Measurements from ENCODE around the gene SMG1.

SMG1 gene

GRCh38 chr16:18802767-18803343, 123.4 kb downstream of the SMG1 start:
- no peak overlapping the region for H3K9ac ChIP-seq (ENCODE audit: low read depth in 1 of 2, low read length in 2 of 2)
- no peaks in the 10 kb centered on the region for H3K27me3 ChIP-seq (ENCODE audit: control insufficient read depth in 2 of 2, insufficient read depth in 2 of 2, low read length in 2 of 2)
- H3K36me3 ChIP-seq (ENCODE audit: control insufficient read depth in 2 of 2, insufficient read depth in 2 of 2, low read length in 2 of 2): peaks cover 5 to 11% of the 10 kb centered on the region in 2 donors
- no peak overlapping the region for H3K27ac ChIP-seq (ENCODE audit: low read depth in 2 of 2, low read length in 2 of 2)
- H3K4me1 ChIP-seq (ENCODE audit: control insufficient read depth in 2 of 2, insufficient read depth in 2 of 2, low read length in 2 of 2): peaks cover 12 to 14% of the 10 kb centered on the region in 2 donors
- no peaks in the 10 kb centered on the region for H3K9me3 ChIP-seq (ENCODE audit: control insufficient read depth in 2 of 2, low read length in 2 of 2)
- no peak overlapping the region for H3K4me3 ChIP-seq (ENCODE audit: low read length in 2 of 2)

- Histone ChIP-seq H3K36me3 (ENCODE audit: control insufficient read depth in 2 of 2, insufficient read depth in 2 of 2, low read length in 2 of 2) (peaks cover 11% of the 10 kb centered on the region in 2 donors), H3K9me3 (ENCODE audit: control insufficient read depth in 2 of 2, low read length in 2 of 2) (no peaks in the 10 kb centered on the region), H3K4me1 (ENCODE audit: control insufficient read depth in 2 of 2, insufficient read depth in 2 of 2, low read length in 2 of 2) (peaks cover 12 to 14% of the 10 kb centered on the region in 2 donors), H3K27me3 (ENCODE audit: control insufficient read depth in 2 of 2, insufficient read depth in 2 of 2, low read length in 2 of 2) (no peaks in the 10 kb centered on the region), H3K27ac (ENCODE audit: low read depth in 2 of 2, low read length in 2 of 2) (peak within 1 kb of the TSS; percentile 92 to 95), H3K4me3 (ENCODE audit: low read length in 2 of 2) (peak within 1 kb of the TSS; percentile 91 to 100), H3K9ac (ENCODE audit: low read depth in 1 of 2, low read length in 2 of 2) (peak within 1 kb of the TSS; percentile 87 to 95)
Observed at GRCh38 chr16:18801145-18801972, 124.8 kb downstream of the SMG1 start, which contains the start of gene ARL6IP1. Gene ARL6IP1, minus strand, starts transcription at chr16:18801549. Its CDS starts 83 bp downstream, at chr16:18801466.

DNA sequence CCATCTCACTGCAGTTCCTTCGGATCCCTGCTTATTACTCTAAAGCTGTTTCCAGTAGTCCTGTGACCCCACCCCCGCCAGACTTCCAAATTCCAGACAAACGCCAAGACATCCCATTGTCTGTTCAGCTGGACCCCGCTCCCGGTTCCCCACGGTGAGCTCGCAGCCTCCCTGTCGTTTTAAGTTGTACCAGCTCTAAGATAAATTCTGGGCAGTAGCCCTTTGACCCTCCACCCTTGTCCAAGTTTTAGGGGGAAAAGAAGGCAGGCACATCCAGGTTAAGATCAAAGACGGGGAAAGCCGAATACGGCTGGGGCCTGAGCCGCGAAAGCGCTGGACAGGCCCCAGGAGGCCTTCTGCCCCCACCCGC, 125.4 kb downstream of the SMG1 start:
- Histone ChIP-seq H3K4me1 (ENCODE audit: control insufficient read depth in 2 of 2, insufficient read depth in 2 of 2, low read length in 2 of 2) (peaks cover 12 to 14% of the 10 kb centered on the region in 2 donors), H3K36me3 (ENCODE audit: control insufficient read depth in 2 of 2, insufficient read depth in 2 of 2, low read length in 2 of 2) (peaks cover 7 to 17% of the 10 kb centered on the region in 2 donors), H3K9ac (ENCODE audit: low read depth in 1 of 2, low read length in 2 of 2) (peak overlapping the region; percentile 87 to 95), H3K27ac (ENCODE audit: low read depth in 2 of 2, low read length in 2 of 2) (peak overlapping the region; percentile 92 to 95), H3K27me3 (ENCODE audit: control insufficient read depth in 2 of 2, insufficient read depth in 2 of 2, low read length in 2 of 2) (no peaks in the 10 kb centered on the region), H3K9me3 (ENCODE audit: control insufficient read depth in 2 of 2, low read length in 2 of 2) (no peaks in the 10 kb centered on the region), H3K4me3 (ENCODE audit: low read length in 2 of 2) (peak overlapping the region; percentile 91 to 100)

DNA sequence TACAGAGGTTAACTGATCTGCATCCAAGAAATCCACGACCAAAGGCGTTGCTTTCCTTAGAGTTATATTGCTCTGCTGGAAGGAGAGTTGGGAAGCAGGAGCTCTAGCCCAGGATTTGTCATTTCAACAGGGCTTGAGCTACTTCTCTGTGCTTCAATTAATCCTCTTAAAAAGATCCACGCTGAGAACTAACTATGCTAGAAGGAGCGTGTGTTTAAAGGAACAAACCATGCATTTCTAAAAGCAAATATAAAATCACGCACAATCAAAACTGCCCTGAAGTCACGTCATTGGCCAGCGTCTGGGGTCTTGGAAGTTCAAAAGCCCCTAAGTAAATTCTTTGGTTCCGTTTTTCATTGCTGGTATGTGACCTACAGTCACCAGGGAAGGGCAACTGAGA, 125.9 kb downstream of the SMG1 start:
- H3K4me1 ChIP-seq (ENCODE audit: control insufficient read depth in 2 of 2, insufficient read depth in 2 of 2, low read length in 2 of 2): peaks cover 12 to 14% of the 10 kb centered on the region in 2 donors
- H3K9me3 ChIP-seq (ENCODE audit: control insufficient read depth in 2 of 2, low read length in 2 of 2): no peaks in the 10 kb centered on the region
- peaks cover 7 to 19% of the 10 kb centered on the region in 2 donors for H3K36me3 ChIP-seq (ENCODE audit: control insufficient read depth in 2 of 2, insufficient read depth in 2 of 2, low read length in 2 of 2)
- H3K4me3 ChIP-seq (ENCODE audit: low read length in 2 of 2): peak overlapping the region; percentile 91 to 100
- H3K27me3 ChIP-seq (ENCODE audit: control insufficient read depth in 2 of 2, insufficient read depth in 2 of 2, low read length in 2 of 2): no peaks in the 10 kb centered on the region
- H3K27ac ChIP-seq (ENCODE audit: low read depth in 2 of 2, low read length in 2 of 2): peak overlapping the region; percentile 92 to 95
- peak overlapping the region; percentile 87 to 95 for H3K9ac ChIP-seq (ENCODE audit: low read depth in 1 of 2, low read length in 2 of 2)

DNA sequence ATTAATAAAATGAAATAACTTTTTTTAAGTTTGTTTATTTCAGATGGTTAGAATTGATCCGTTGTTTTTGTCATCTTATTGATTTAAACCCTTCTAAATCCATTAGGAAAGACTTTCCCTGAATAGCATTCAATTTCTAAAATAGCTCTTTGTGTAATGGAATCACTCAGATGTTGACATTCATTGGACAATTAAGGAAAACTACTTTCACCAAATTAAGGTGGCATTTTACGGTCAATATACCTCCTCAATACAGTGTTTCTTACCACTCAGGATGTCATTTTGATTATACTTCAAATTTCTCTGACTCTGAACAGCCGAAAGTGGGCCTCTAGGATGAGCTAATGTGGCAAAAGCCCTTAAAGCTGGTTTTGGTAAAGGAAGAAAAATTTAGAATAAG, 126.7 kb downstream of the SMG1 start:
- no peak overlapping the region for H3K4me3 ChIP-seq (ENCODE audit: low read length in 2 of 2)
- no peak overlapping the region for H3K9ac ChIP-seq (ENCODE audit: low read depth in 1 of 2, low read length in 2 of 2)
- no peaks in the 10 kb centered on the region for H3K9me3 ChIP-seq (ENCODE audit: control insufficient read depth in 2 of 2, low read length in 2 of 2)
- H3K27ac ChIP-seq (ENCODE audit: low read depth in 2 of 2, low read length in 2 of 2): no peak overlapping the region
- H3K27me3 ChIP-seq (ENCODE audit: control insufficient read depth in 2 of 2, insufficient read depth in 2 of 2, low read length in 2 of 2): no peaks in the 10 kb centered on the region
- peaks cover 7 to 20% of the 10 kb centered on the region in 2 donors for H3K36me3 ChIP-seq (ENCODE audit: control insufficient read depth in 2 of 2, insufficient read depth in 2 of 2, low read length in 2 of 2)
- peaks cover 12 to 14% of the 10 kb centered on the region in 2 donors for H3K4me1 ChIP-seq (ENCODE audit: control insufficient read depth in 2 of 2, insufficient read depth in 2 of 2, low read length in 2 of 2)

DNA sequence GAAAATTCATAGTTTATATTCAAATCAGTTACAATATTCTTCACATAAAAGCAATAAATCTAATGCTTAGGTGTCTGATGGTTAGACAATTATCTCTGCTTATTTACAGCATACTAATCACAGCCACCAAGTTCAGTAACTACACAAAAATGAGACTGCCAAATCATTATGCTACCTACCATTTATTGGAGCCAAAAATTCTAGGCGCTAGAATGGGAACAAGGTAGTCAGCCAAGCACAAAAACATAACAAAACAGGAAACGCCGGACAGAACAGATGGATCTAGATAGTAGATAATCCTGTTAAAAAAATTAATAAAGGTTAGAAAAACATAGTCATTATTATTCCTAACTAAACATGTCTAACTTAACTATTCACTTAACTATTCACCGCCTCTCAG, 128.5 kb downstream of the SMG1 start:
- Histone ChIP-seq H3K4me1 (ENCODE audit: control insufficient read depth in 2 of 2, insufficient read depth in 2 of 2, low read length in 2 of 2) (peaks cover 12 to 14% of the 10 kb centered on the region in 2 donors), H3K27me3 (ENCODE audit: control insufficient read depth in 2 of 2, insufficient read depth in 2 of 2, low read length in 2 of 2) (no peaks in the 10 kb centered on the region), H3K9me3 (ENCODE audit: control insufficient read depth in 2 of 2, low read length in 2 of 2) (no peaks in the 10 kb centered on the region), H3K36me3 (ENCODE audit: control insufficient read depth in 2 of 2, insufficient read depth in 2 of 2, low read length in 2 of 2) (peaks cover 21 to 34% of the 10 kb centered on the region in 2 donors), H3K4me3 (ENCODE audit: low read length in 2 of 2) (no peak overlapping the region), H3K27ac (ENCODE audit: low read depth in 2 of 2, low read length in 2 of 2) (no peak overlapping the region), H3K9ac (ENCODE audit: low read depth in 1 of 2, low read length in 2 of 2) (no peak overlapping the region)

DNA sequence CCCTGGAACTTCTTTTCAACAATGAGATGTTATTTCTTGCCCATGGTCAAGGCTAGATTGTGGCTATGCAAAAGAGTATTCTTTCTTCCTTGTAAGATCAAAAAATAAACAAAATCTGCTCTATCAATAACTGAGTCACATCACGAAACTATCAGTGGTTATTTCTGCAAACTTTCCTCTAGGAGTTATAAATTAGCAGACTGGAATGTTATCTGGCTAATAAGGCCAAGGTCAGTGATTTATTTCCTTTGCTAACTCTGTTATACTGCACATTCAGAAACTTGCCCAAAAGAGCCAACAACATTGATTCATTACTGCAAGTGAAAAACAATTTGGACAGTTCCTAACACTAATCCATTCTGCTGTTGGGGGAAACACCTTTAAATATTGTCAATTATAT, 129.8 kb downstream of the SMG1 start:
- H3K27ac ChIP-seq (ENCODE audit: low read depth in 2 of 2, low read length in 2 of 2): no peak overlapping the region
- peaks cover 9 to 12% of the 10 kb centered on the region in 2 donors for H3K4me1 ChIP-seq (ENCODE audit: control insufficient read depth in 2 of 2, insufficient read depth in 2 of 2, low read length in 2 of 2)
- no peaks in the 10 kb centered on the region for H3K27me3 ChIP-seq (ENCODE audit: control insufficient read depth in 2 of 2, insufficient read depth in 2 of 2, low read length in 2 of 2)
- H3K9ac ChIP-seq (ENCODE audit: low read depth in 1 of 2, low read length in 2 of 2): no peak overlapping the region
- H3K36me3 ChIP-seq (ENCODE audit: control insufficient read depth in 2 of 2, insufficient read depth in 2 of 2, low read length in 2 of 2): peaks cover 22 to 40% of the 10 kb centered on the region in 2 donors
- H3K4me3 ChIP-seq (ENCODE audit: low read length in 2 of 2): no peak overlapping the region
- no peaks in the 10 kb centered on the region for H3K9me3 ChIP-seq (ENCODE audit: control insufficient read depth in 2 of 2, low read length in 2 of 2)

- Histone ChIP-seq H3K4me3 (ENCODE audit: low read length in 2 of 2) (no peak overlapping the region), H3K27me3 (ENCODE audit: control insufficient read depth in 2 of 2, insufficient read depth in 2 of 2, low read length in 2 of 2) (no peaks in the 10 kb centered on the region), H3K36me3 (ENCODE audit: control insufficient read depth in 2 of 2, insufficient read depth in 2 of 2, low read length in 2 of 2) (peaks cover 28 to 43% of the 10 kb centered on the region in 2 donors), H3K9me3 (ENCODE audit: control insufficient read depth in 2 of 2, low read length in 2 of 2) (no peaks in the 10 kb centered on the region), H3K27ac (ENCODE audit: low read depth in 2 of 2, low read length in 2 of 2) (no peak overlapping the region), H3K9ac (ENCODE audit: low read depth in 1 of 2, low read length in 2 of 2) (no peak overlapping the region), H3K4me1 (ENCODE audit: control insufficient read depth in 2 of 2, insufficient read depth in 2 of 2, low read length in 2 of 2) (peaks cover 8 to 12% of the 10 kb centered on the region in 2 donors)
Observed at GRCh38 chr16:18792836-18793433, 133.3 kb downstream of the SMG1 start.

DNA sequence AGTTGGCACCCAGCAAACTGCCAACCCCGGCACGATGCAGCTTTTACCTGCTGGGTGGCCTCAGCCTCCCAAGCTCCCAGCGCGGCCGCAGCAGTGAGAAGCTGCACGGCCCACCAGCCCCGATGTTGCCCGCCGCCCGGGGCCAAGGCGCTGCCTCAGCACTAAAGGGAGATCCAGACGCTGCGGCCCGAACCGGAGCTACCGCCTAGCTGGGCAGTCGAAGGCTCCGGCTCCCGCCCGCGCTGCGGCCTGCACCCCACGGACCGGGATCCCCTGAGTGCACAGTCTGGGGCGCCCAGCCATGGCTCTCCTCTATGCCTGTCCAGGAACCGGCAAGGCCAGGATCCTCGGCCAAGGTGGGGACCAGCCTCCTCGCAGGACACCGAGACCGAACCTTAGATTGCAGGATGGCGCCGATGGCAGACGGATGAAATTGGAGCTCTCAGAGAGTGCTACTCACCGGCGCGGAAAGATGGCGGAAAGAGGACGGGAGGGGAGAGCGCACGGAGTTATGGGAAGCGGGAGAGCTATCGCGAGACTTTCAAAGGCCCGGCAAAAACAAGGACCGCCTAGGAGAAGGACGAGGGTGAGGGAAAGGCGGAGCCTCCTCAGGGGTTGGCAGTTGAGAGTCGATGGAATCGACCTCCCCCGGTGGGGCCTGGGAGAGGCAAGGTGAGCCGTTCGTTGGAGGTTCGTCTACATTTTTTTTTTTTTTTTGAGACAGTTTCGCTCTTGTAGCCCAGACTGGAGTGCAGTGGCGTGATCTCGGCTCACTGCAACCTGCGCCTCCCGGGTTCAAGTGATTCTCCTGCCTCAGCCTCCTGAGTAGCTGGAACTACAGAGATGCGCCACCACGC, 136.1 kb downstream of the SMG1 start, which contains the start of gene RPS15A:
Gene RPS15A, minus strand, starts transcription at position 485 of the 857 bp plus-strand sequence. CDS start 1,221 bp downstream, outside the sequence.
- H3K27ac ChIP-seq (ENCODE audit: low read depth in 2 of 2, low read length in 2 of 2): peak within 1 kb of the TSS; percentile 81 to 84
- peak within 1 kb of the TSS; percentile 85 to 94 for H3K9ac ChIP-seq (ENCODE audit: low read depth in 1 of 2, low read length in 2 of 2)
- peak within 1 kb of the TSS; percentile 98 to 99 for H3K4me3 ChIP-seq (ENCODE audit: low read length in 2 of 2)
- H3K27me3 ChIP-seq (ENCODE audit: control insufficient read depth in 2 of 2, insufficient read depth in 2 of 2, low read length in 2 of 2): no peaks in the 10 kb centered on the region
- peaks cover 16 to 17% of the 10 kb centered on the region in 2 donors for H3K4me1 ChIP-seq (ENCODE audit: control insufficient read depth in 2 of 2, insufficient read depth in 2 of 2, low read length in 2 of 2)
- peaks cover 41 to 48% of the 10 kb centered on the region in 2 donors for H3K36me3 ChIP-seq (ENCODE audit: control insufficient read depth in 2 of 2, insufficient read depth in 2 of 2, low read length in 2 of 2)
- no peaks in the 10 kb centered on the region for H3K9me3 ChIP-seq (ENCODE audit: control insufficient read depth in 2 of 2, low read length in 2 of 2)

Measured in mucosa of rectum (tissue), 2 donors.